Midbrain (tissue), 1 donor: ENCODE measurements around the gene ABCB1.
"Not testable (repeated sequence)": the region's sequence is repeated elsewhere in the genome, so short reads cannot be mapped to it uniquely, and the experiment has no call there.

ENCODE experiments used
- DNase-seq: peaks from one replicate; lab custom pipeline; 2025; lab: John Stamatoyannopoulos, UW

Gene ABCB1

DNA sequence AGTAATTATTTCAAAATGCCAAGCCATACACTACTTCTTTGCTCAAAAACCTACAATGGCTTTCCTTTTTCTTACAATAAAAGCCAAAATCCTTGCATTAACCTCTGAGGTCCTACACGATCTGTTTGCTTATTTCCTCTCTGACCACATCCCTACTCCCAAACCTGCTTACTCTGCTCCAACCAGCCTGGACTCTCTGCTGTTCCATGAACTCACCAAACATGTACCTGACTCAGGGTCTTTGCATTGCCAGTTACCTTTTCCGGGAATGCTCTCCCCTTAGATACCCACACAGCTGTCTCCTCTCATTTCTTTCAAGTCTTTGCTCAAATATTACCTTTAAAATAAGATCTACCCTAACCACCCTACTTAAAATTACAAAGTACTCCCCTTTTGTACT lies 127.5 kb downstream of the ABCB1 start:
- DNase-seq: no peak

GRCh38 chr7:87471473-87471872 lies 129.2 kb downstream of the ABCB1 start:
- DNase-seq: no peak

DNA sequence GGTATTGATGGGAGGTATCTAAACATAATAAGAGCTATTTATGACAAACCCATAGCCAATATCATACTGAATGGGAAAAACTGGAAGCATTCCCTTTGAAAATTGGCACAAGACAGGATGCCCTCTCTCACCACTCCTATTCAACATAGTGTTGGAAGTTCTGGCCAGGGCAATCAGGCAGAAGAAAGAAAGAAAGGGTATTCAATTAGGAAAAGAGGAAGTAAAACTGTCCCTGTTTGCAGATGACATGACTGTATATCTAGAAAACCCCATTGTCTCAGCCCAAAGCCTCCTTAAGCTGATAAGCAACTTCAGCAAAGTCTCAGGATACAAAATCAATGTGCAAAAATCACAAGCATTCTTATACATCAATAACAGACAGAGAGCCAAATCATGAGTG lies 131.5 kb downstream of the ABCB1 start:
- DNase-seq: not testable (repeated sequence)

DNA sequence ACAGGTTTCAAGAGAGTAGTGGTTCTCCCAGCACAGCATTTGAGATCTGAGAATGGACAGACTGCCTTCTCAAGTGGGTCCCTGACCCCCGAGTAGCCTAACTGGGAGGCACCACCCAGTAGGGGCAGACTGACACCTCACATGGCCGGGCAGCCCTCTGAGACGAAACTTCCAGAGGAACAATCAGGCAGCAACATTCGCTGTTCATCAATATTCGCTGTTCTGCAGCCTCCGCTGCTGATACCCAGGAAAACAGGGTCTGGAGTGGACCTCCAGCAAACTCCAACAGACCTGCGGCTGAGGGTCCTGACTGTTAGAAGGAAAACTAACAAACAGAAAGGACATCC lies 135.2 kb downstream of the ABCB1 start:
- DNase-seq: not testable (repeated sequence)

GRCh38 chr7:87464830-87465533 lies 135.7 kb downstream of the ABCB1 start:
- not testable (repeated sequence) for DNase-seq

- DNase-seq: no peak
These were observed 136.7 kb downstream of the ABCB1 start for GRCh38 chr7:87463982-87464381.

DNA sequence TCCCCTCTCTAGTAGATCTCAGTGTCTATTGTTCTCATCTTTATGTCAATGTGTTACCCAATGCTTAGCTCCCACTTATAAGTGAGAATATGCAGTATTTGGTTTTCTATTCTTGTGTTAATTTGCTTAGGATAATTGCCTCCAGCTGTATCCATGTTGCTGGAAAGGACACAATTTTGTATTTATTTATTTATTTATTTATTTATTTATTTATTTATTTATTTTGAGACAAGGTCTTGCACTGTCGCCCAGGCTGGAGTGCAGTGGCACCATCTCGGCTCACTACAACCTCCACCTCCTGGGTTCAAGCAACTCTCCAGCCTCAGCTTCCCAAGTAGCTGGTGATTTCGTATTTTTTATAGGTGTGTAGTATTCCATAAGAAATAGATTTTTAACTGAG lies 140.2 kb downstream of the ABCB1 start:
- not testable (repeated sequence) for DNase-seq

DNA sequence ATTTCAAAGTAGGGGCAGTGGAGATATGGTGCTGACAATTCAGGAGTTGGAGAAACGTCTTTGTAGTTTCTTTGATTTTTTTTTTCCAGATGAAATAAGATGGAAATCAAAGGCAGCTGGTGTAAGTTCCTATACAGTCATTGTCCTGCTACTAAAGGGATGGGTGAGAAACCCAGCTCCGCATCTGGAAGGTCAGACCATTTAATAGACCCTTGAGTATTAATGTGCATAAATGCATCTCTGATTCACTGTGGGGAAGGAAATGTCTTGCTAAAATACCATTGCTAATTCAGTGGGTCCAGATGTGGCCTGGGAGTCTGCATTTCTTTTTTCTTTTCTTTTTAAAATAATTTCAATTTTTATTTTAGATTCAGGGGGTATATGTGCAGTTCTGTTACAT lies 140.7 kb downstream of the ABCB1 start:
- no peak for DNase-seq

- no peak for DNase-seq
These were observed 142.5 kb downstream of the ABCB1 start for GRCh38 chr7:87458148-87458547.

DNA sequence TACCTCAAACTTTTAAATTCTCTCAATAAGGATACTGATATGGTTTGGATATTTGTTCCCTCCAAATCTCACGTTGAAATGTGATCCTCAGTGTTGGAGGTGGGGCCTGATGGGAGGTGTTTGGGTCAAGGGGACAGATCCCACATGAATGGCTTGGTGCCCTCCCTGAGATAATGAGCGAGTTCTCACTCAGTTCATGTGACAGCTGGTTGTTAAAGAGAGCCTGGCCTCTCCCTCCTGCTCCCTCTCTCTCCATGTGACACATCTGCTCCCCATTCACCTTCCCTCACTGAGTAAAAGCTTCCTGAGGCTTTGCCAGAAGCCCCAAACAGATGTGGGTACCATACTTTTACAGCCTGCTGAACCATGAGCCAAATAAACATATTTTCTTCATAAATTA lies 144.4 kb downstream of the ABCB1 start:
- no peak for DNase-seq
